ENCODE results near the gene RALGAPA2. TPM values are rescaled to one million over a fixed set of nuclear protein-coding genes. Genes with fewer than 3 reads are reported as not detected.
A peak's percentile ranks its signal among the peaks of the same experiment; 100 is the strongest.

The RALGAPA2 gene
- total and polyA plus RNA-seq, 2 of the 13 experiments (the other 11 are each of a cell fraction or from before 2014, with no cell fraction given) = 13.8 to 17.7 TPM

DNA sequence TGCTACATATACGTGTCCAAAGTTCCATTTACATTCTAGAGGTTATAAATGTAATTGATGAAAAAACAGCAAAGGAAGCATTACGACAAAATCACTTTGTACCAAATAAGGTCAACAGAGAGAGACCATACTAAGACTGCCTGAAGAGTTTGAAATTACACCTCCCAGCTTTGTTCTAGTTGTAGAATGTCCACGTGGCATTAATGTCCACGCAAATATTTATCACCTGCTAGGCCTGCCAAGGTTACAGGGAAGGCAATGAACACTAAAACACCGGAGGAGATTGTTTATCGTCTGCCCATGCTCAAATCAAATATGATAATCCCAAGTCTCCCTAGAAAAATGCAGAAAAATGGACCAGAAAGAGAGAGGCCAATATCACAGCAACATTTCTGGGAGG is 6.2 kb downstream of the RALGAPA2 start:
- BruUV-seq (replicated peaks) = no TSS peak
- FAIRE-seq = no peak
- 62% methylated on average over 6 of the region's 6 CpGs for WGBS (ENCODE audit: low lambda C conversion rate)

More for the DNA sequence above, 6.2 kb downstream of the RALGAPA2 start:
- intact Hi-C loops (cut with micrococcal nuclease; ENCODE audit: unreplicated experiment) (no loop called here), in situ Hi-C loops (cut with HindIII; ENCODE audit: extremely low pct_ligation_motif_present, low pct_unique_long_range_greater_than_20kb) (no loop called here)
- no peaks in the 10 kb centered on the region for H3K9me3 ChIP-seq (ENCODE audit: low read length)
- peaks cover 62% of the 10 kb centered on the region for H3K79me2 ChIP-seq (ENCODE audit: insufficient read depth, low read length)
- no peaks in the 10 kb centered on the region; a peak in 1 of 5 replicates for H3K27me3 ChIP-seq (ENCODE audit: control insufficient read depth in 1 of 2, insufficient read depth in 2 of 2, low read length in 2 of 2)
- H2AFZ ChIP-seq (ENCODE audit: low read length) = no peak overlapping the region
- no peak overlapping the region for H3K9ac ChIP-seq (ENCODE audit: insufficient read depth, low read depth, low read length)
- H4K20me1 ChIP-seq (ENCODE audit: insufficient read depth, low read length) = no peaks in the 10 kb centered on the region
- peaks cover 50% of the 10 kb centered on the region for H3K4me1 ChIP-seq (ENCODE audit: insufficient read depth, low read length)
- H3K4me2 ChIP-seq (ENCODE audit: low read depth, low read length) = no peak overlapping the region
- peak; percentile 38 for DNase-seq (ENCODE audit: low spot score)
- no peak for ATAC-seq
- no peaks in the 10 kb centered on the region for H3K36me3 ChIP-seq (replicated peaks in 1 of 2; ENCODE audit: control insufficient read depth in 1 of 2, insufficient read depth in 2 of 2, low read length in 2 of 2)
- CTCF ChIA-PET (ENCODE audit: low intra/inter-chr PET ratio, low total read pairs) = no interaction called here
- POLR2A ChIA-PET = no interaction called here
- TF ChIP-seq FOXP1 (IDR thresholded peaks at IDR 0.05) (no peak), FOXP1 (CRISPR knock-in tag; IDR thresholded peaks at IDR 0.05) (peak; percentile 7; the same call in 1 of the 2 replicates), ZNF792 (CRISPR knock-in tag; IDR thresholded peaks at IDR 0.05) (0 out of 2 replicates have a peak, but pooled peaks have one; percentile 11), SAP130 (CRISPR knock-in tag; IDR thresholded peaks at IDR 0.05; ENCODE audit: low read depth) (peak; percentile 34; the same call in 1 of the 2 replicates), PHF20 (CRISPR knock-in tag; IDR thresholded peaks at IDR 0.05) (no peak), FOXA3 (CRISPR knock-in tag; IDR thresholded peaks at IDR 0.05) (peak; percentile 43), SOX13 (IDR thresholded peaks at IDR 0.05) (no peak), SOX13 (CRISPR knock-in tag; conservative IDR thresholded peaks at IDR 0.05 in 1 of 2, IDR thresholded peaks at IDR 0.05 in 1 of 2) (peak in 1 of 2 experiments; percentile 58; a peak in 1 of 4 replicates), ZNF431 (CRISPR knock-in tag; IDR thresholded peaks at IDR 0.05; ENCODE audit: borderline replicate concordance, low read depth) (no peak), ZZZ3 (CRISPR knock-in tag; IDR thresholded peaks at IDR 0.05; ENCODE audit: borderline replicate concordance) (no peak), ELF3 (CRISPR knock-in tag; IDR thresholded peaks at IDR 0.05) (0 out of 2 replicates have a peak, but pooled peaks have one; percentile 25), ARID5B (CRISPR knock-in tag; IDR thresholded peaks at IDR 0.05) (peak; percentile 54; the same call in 1 of the 2 replicates), SOX5 (CRISPR knock-in tag; IDR thresholded peaks at IDR 0.05; ENCODE audit: borderline replicate concordance) (peak; percentile 54; the same call in 1 of the 2 replicates), SP5 (CRISPR knock-in tag; IDR thresholded peaks at IDR 0.05; ENCODE audit: borderline replicate concordance, low read depth) (no peak), RARA (CRISPR knock-in tag; IDR thresholded peaks at IDR 0.05) (0 out of 2 replicates have a peak, but pooled peaks have one; percentile 26), ZNF512 (CRISPR knock-in tag; IDR thresholded peaks at IDR 0.05) (no peak)
- TF ChIP-seq, protein P1, sequence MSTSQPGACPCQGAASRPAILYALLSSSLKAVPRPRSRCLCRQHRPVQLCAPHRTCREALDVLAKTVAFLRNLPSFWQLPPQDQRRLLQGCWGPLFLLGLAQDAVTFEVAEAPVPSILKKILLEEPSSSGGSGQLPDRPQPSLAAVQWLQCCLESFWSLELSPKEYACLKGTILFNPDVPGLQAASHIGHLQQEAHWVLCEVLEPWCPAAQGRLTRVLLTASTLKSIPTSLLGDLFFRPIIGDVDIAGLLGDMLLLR (CRISPR knock-in tag; IDR thresholded peaks at IDR 0.05) = no peak
- H3K4me3 ChIP-seq (replicated peaks in 1 of 3; ENCODE audit: insufficient read depth in 1 of 3, low read depth in 2 of 3, low read length in 3 of 3) = no peak overlapping the region
- H3K27ac ChIP-seq (ENCODE audit: extremely low read length, insufficient read depth, low read length) = no peak overlapping the region

Measured in HepG2 (cell line).